GM12878 (cell line): ENCODE data around the gene SEC24D. TPM values are rescaled to one million over a fixed set of nuclear protein-coding genes. Genes with fewer than 3 reads are reported as not detected.

Source experiments
- ATAC-seq: fragments of 200-7000 bp; cut with Tn5 transposase; 3 replicates; pipeline ENCODE4 v1.9.1; 2020; ENCODE audit warnings: mild to moderate bottlenecking, moderate library complexity
- BruUV-seq: library from RNA; stranded (reverse); fragments of 400-500 nt; replicated peaks from 2 replicates; lab custom pipeline; 2021; lab: Mats Ljungman, UMichigan
- CTCF ChIA-PET: fragments of 300-600 bp; sonication (Branson Sonifier 250); formaldehyde crosslinking; extraction: SDS; loops from one replicate; lab custom pipeline; 2021; ENCODE audit warnings: inconsistent platforms; lab: Yijun Ruan, JAX
- POLR2A ChIA-PET: fragments of 350-600 bp; formaldehyde crosslinking; extraction: SDS; loops from one replicate; lab custom pipeline; 2021; ENCODE audit warnings: inconsistent platforms; lab: Charles Lee
- RAD21 ChIA-PET: fragments of 300-600 bp; sonication (Branson Sonifier 250); formaldehyde crosslinking; loops from one replicate; lab custom pipeline; 2023; ENCODE audit warnings: antibody characterized with exemption; ENCODE audit not compliant: unreplicated experiment; lab: Charles Lee
- SMC1A ChIA-PET: fragments of 300-600 bp; sonication (Branson Sonifier 250); formaldehyde crosslinking; loops from one replicate; lab custom pipeline; 2023; ENCODE audit not compliant: unreplicated experiment, uncharacterized antibody; lab: Charles Lee
- DNase-seq: peaks from one replicate; pipeline ENCODE4 v3.0.0-alpha.2; 2011; ENCODE audit warnings: low read depth, low spot score
- FAIRE-seq: peaks from 3 replicates; lab custom pipeline; 2011; peaks lifted over from hg19 to GRCh38; lab: Jason Lieb, UNC
- H2AFZ ChIP-seq: 2 replicates; pipeline ENCODE4 v1.6.0; 2011; ENCODE audit warnings: low read depth, low read length, control low read depth; ENCODE audit not compliant: control insufficient read depth
- H3K27ac ChIP-seq: 2 replicates; pipeline ENCODE4 v1.5.1; 2011; ENCODE audit warnings: control low read depth; ENCODE audit not compliant: control insufficient read depth, insufficient read depth
- H3K27me3 ChIP-seq, 2 experiments: replicated peaks in 1 of 2; 2 replicates each; pipeline versions ENCODE4 v1.6.0 to v1.6.1; 2011; ENCODE audit warnings: low read length in 1 of 2; ENCODE audit not compliant: control insufficient read depth in 2 of 2, insufficient read depth in 2 of 2
- H3K36me3 ChIP-seq, 2 experiments: 2 replicates each; pipeline ENCODE4 v1.5.1; 2011; ENCODE audit warnings: low read length in 1 of 2; ENCODE audit not compliant: control insufficient read depth in 2 of 2, insufficient read depth in 2 of 2
- H3K4me1 ChIP-seq: 2 replicates; pipeline ENCODE4 v1.6.1; 2011; ENCODE audit warnings: mild to moderate bottlenecking, low read length, moderate library complexity, mixed read lengths; ENCODE audit not compliant: control insufficient read depth, insufficient read depth
- H3K4me2 ChIP-seq: 2 replicates; pipeline ENCODE4 v1.6.0; 2011; ENCODE audit warnings: control low read depth; ENCODE audit not compliant: control insufficient read depth, insufficient read depth
- H3K4me3 ChIP-seq: fragments of 200-600 bp; sonication (generic); 2 replicates; pipeline ENCODE4 v1.5.1; 2016
- H3K79me2 ChIP-seq: 2 replicates; pipeline ENCODE4 v1.6.0; 2011; ENCODE audit warnings: low read length; ENCODE audit not compliant: control insufficient read depth, insufficient read depth
- H3K9ac ChIP-seq: 2 replicates; pipeline ENCODE4 v1.8.0; 2011; ENCODE audit warnings: low read length, control low read depth, mixed read lengths; ENCODE audit not compliant: control insufficient read depth, insufficient read depth
- H3K9me3 ChIP-seq: replicated peaks from 3 replicates; pipeline ENCODE4 v1.5.1; 2011; ENCODE audit warnings: mild to moderate bottlenecking, low read length; ENCODE audit not compliant: control insufficient read depth, insufficient read depth
- H4K20me1 ChIP-seq: 2 replicates; pipeline ENCODE4 v1.6.0; 2011; ENCODE audit not compliant: control insufficient read depth, insufficient read depth
- CHD2 ChIP-seq: IDR thresholded peaks from 2 replicates; pipeline ENCODE4 v1.6.1; 2011; ENCODE audit warnings: low read depth, low read length, improper control_type of control experiment, borderline replicate concordance
- FOXM1 ChIP-seq: IDR thresholded peaks from 2 replicates; pipeline ENCODE4 v1.6.1; 2012; ENCODE audit warnings: low read depth, mild to moderate bottlenecking, inconsistent platforms, low read length, moderate library complexity
- GABPA ChIP-seq: IDR thresholded peaks from 2 replicates; pipeline ENCODE4 v1.6.1; 2014; ENCODE audit warnings: antibody characterized with exemption, low read depth, mild to moderate bottlenecking, inconsistent platforms
- MEF2A ChIP-seq: IDR thresholded peaks from 2 replicates; pipeline ENCODE4 v1.6.1; 2011; ENCODE audit warnings: low read depth, mild to moderate bottlenecking, low read length, moderate library complexity; ENCODE audit not compliant: insufficient read depth
- MTA2 ChIP-seq: fragments of 450-650 bp; IDR thresholded peaks from 2 replicates; pipeline ENCODE4 v1.6.1; 2016; ENCODE audit warnings: low read depth, mild to moderate bottlenecking, moderate library complexity
- MTA3 ChIP-seq: IDR thresholded peaks from 2 replicates; pipeline ENCODE4 v1.6.1; 2012; ENCODE audit warnings: low read length, inconsistent platforms, borderline replicate concordance
- RAD21 ChIP-seq: IDR thresholded peaks from 2 replicates; pipeline ENCODE4 v1.6.1; 2011; ENCODE audit warnings: mild to moderate bottlenecking, low read depth, low read length, moderate library complexity; ENCODE audit not compliant: insufficient read depth
- RAD51 ChIP-seq: fragments of 450-650 bp; IDR thresholded peaks from 2 replicates; pipeline ENCODE4 v1.6.1; 2016; ENCODE audit warnings: moderate library complexity, mild to moderate bottlenecking, inconsistent platforms
- SKIL ChIP-seq: fragments of 450-650 bp; IDR thresholded peaks from 2 replicates; pipeline ENCODE4 v1.6.1; 2017; ENCODE audit warnings: mild to moderate bottlenecking, low read depth, inconsistent platforms; ENCODE audit not compliant: poor library complexity, severe bottlenecking
- SMC3 ChIP-seq: IDR thresholded peaks from 2 replicates; pipeline ENCODE4 v1.6.1; 2011; ENCODE audit warnings: low read length, improper control_type of control experiment, borderline replicate concordance
- SUPT20H ChIP-seq: IDR thresholded peaks from 2 replicates; pipeline ENCODE4 v1.6.1; 2011; ENCODE audit warnings: low read depth, mild to moderate bottlenecking, low read length, moderate library complexity, borderline replicate concordance; ENCODE audit not compliant: control insufficient read depth
- WGBS: methylation state at CpG from one replicate; pipeline ENCODE4 v1.1.6; 2016; ENCODE audit warnings: low lambda C conversion rate; ENCODE audit not compliant: insufficient replicate concordance, insufficient coverage; ENCODE audit errors: missing lambda C conversion rate; 5-methylcytosine and 5-hydroxymethylcytosine counted together
- in situ Hi-C: fragments of 300-500 bp; cut with MboI; formaldehyde crosslinking; loops from 9 replicates; pipeline ENCODE4 v1.14.3; 2018; ENCODE audit warnings: mixed read lengths
- intact Hi-C: fragments of 100-400 bp; cut with micrococcal nuclease; formaldehyde crosslinking; loops from one replicate; pipeline ENCODE4 v1.14.2; 2022; ENCODE audit not compliant: unreplicated experiment
- polyA plus RNA-seq, 11 experiments: library from polyadenylated mRNA; depleted of rRNA in 4 of 11; unstranded in 6 of 11; stranded (reverse) in 5 of 11; fragments of >200 nt; fragmentation: Nextera tagmentation in 4 of 11; fragmentation: Illumina TruSeq in 1 of 11; extraction: Ambion mirVana in 4 of 11; extraction: Trizol in 1 of 11; gene quantifications; 1 replicate in 1 of 11; 2 replicates in 10 of 11; pipeline versions ENCODE4 v1.2.1 to v1.2.3, GENCODE V29; 2011 to 2016; ENCODE audit warnings: inconsistent platforms in 2 of 11, missing spikeins in 2 of 11, low read depth in 1 of 11
- total RNA-seq, 4 experiments: library from RNA; depleted of rRNA in 3 of 4; stranded (reverse); fragments of >200 nt in 3 of 4; fragmentation: Illumina TruSeq in 1 of 4; extraction: Trizol in 1 of 4; gene quantifications; 2 replicates each; pipeline versions ENCODE4 v1.2.1 to v1.2.3, GENCODE V29; 2013 to 2021
- TF ChIP-seq, protein P1 (sequence below), 3 experiments: IDR thresholded peaks in 2 of 3; conservative IDR thresholded peaks in 1 of 3; 2 replicates each; pipeline ENCODE4 v1.5.1; 2011; ENCODE audit warnings: low read depth in 3 of 3, low read length in 3 of 3, mild to moderate bottlenecking in 3 of 3, control low read depth in 2 of 3, moderate library complexity in 2 of 3, inconsistent platforms in 1 of 3, mixed read lengths in 1 of 3; ENCODE audit not compliant: control insufficient read depth in 2 of 3, insufficient read depth in 1 of 3; ENCODE audit errors: extremely low read depth in 1 of 3
- TF ChIP-seq, protein P2 (sequence below): fragments of 450-650 bp; IDR thresholded peaks from 2 replicates; pipeline ENCODE4 v1.6.1; 2014; ENCODE audit warnings: mild to moderate bottlenecking
- TF ChIP-seq, protein P3 (sequence below): fragments of 450-650 bp; IDR thresholded peaks from 2 replicates; pipeline ENCODE4 v1.6.1; 2018; ENCODE audit warnings: borderline replicate concordance, mild to moderate bottlenecking; ENCODE audit not compliant: partially characterized antibody

SEC24D gene
- total and polyA plus RNA-seq, 10 of the 15 experiments (the other 5 are each of a cell fraction or from before 2014, with no cell fraction given), result 12.8 to 61.9 (median 25.6) TPM

DNA sequence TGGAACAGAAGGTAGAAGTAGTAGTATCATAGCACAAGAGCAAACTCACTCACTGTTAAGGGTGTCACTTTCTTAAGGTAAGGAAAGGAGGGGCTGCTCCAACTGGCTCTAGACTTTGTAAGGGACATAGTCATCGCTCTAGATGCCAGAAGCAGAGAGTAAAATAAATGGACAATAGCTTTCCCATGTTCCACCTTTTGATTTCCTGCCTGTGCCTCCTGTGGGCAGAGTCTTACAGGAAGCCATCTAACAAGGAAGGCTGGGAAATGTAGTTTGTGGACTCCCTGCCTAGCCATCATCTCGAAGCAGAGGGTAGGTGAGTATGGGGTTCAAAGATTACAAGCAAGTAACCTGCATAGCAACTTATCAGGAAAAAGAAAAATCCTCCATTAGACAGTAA is 152.4 kb downstream of the SEC24D start (continued):
- no peak for TF ChIP-seq SKIL
- no peak for TF ChIP-seq RAD51
- no peak for TF ChIP-seq MEF2A
- no peak for TF ChIP-seq MTA2
- TF ChIP-seq MTA3, result no peak
- peak; percentile 78 for TF ChIP-seq GABPA

DNA sequence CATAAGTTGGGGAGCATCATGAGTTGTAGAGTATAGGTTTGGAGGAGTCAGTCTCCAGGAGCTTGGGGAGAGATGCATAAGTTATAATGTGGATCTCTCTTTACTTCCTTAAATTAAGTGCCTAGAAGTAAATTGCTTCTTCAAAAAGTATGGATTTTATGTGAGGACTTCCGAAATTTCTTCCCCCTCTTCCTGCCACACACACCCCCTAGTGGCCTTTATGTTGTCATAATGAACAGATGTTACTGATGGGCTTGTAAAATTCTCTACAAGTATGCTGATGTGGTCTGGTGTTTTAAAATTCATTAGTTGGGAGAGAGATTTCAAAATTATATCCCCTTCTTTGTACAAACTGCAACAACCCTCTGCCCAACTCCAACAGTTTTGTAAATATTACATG is 153.0 kb downstream of the SEC24D start:
- Histone ChIP-seq H4K20me1 (peaks cover 2% of the 10 kb centered on the region; the same call in 1 of the 2 replicates), H3K27ac (no peak overlapping the region), H3K79me2 (peaks cover 23% of the 10 kb centered on the region), H2AFZ (peak overlapping the region; percentile 66), H3K4me2 (no peak overlapping the region), H3K36me3 (no peaks in the 10 kb centered on the region; a peak in 1 of 4 replicates), H3K4me1 (peaks cover 6% of the 10 kb centered on the region; the same call in 1 of the 2 replicates), H3K9me3 (no peaks in the 10 kb centered on the region; the same call in 2 of the 3 replicates), H3K27me3 (no peaks in the 10 kb centered on the region), H3K9ac (no peak overlapping the region), H3K4me3 (no peak overlapping the region)
- intact Hi-C loops, result no loop called here
- FAIRE-seq (no peak), ATAC-seq (no peak), DNase-seq (no peak)
- ChIA-PET SMC1A (interaction anchor here (1.5 kb wide), 1 partner anchor 12 kb away, joined by 3 read pairs; no protein-coding TSS in a partner anchor), POLR2A (interaction anchor here (0.7 kb wide), 1 partner anchor 401 kb away, joined by 4 read pairs; no protein-coding TSS in a partner anchor), CTCF (interaction anchor here (1.0 kb wide), 1 partner anchor 11 kb away, joined by 3 read pairs; no protein-coding TSS in a partner anchor), RAD21 (no interaction called here)
- in situ Hi-C loops, result loop anchor here (10.0 kb wide), 1 partner anchor 398 kb away; no protein-coding TSS in a partner anchor
- no TSS peak for BruUV-seq
- 0% methylated on average over 1 of the region's 1 CpG for WGBS
- TF ChIP-seq, protein P1, sequence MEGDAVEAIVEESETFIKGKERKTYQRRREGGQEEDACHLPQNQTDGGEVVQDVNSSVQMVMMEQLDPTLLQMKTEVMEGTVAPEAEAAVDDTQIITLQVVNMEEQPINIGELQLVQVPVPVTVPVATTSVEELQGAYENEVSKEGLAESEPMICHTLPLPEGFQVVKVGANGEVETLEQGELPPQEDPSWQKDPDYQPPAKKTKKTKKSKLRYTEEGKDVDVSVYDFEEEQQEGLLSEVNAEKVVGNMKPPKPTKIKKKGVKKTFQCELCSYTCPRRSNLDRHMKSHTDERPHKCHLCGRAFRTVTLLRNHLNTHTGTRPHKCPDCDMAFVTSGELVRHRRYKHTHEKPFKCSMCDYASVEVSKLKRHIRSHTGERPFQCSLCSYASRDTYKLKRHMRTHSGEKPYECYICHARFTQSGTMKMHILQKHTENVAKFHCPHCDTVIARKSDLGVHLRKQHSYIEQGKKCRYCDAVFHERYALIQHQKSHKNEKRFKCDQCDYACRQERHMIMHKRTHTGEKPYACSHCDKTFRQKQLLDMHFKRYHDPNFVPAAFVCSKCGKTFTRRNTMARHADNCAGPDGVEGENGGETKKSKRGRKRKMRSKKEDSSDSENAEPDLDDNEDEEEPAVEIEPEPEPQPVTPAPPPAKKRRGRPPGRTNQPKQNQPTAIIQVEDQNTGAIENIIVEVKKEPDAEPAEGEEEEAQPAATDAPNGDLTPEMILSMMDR (IDR thresholded peaks at IDR 0.05 in 2 of 3, conservative IDR thresholded peaks at IDR 0.05 in 1 of 3; ENCODE audit: control insufficient read depth in 2 of 3, extremely low read depth in 1 of 3, insufficient read depth in 1 of 3, low read depth in 3 of 3, low read length in 3 of 3), result peak; percentile 22 to 42 (median 30); a peak in 4 of 6 replicates
- TF ChIP-seq, protein P2, sequence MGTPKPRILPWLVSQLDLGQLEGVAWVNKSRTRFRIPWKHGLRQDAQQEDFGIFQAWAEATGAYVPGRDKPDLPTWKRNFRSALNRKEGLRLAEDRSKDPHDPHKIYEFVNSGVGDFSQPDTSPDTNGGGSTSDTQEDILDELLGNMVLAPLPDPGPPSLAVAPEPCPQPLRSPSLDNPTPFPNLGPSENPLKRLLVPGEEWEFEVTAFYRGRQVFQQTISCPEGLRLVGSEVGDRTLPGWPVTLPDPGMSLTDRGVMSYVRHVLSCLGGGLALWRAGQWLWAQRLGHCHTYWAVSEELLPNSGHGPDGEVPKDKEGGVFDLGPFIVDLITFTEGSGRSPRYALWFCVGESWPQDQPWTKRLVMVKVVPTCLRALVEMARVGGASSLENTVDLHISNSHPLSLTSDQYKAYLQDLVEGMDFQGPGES, result no peak
- TF ChIP-seq SMC3 (peak; percentile 29; the same call in 1 of the 2 replicates), SUPT20H (no peak), CHD2 (no peak), RAD21 (peak; percentile 33; the same call in 1 of the 2 replicates), FOXM1 (no peak)
- TF ChIP-seq, protein P3, sequence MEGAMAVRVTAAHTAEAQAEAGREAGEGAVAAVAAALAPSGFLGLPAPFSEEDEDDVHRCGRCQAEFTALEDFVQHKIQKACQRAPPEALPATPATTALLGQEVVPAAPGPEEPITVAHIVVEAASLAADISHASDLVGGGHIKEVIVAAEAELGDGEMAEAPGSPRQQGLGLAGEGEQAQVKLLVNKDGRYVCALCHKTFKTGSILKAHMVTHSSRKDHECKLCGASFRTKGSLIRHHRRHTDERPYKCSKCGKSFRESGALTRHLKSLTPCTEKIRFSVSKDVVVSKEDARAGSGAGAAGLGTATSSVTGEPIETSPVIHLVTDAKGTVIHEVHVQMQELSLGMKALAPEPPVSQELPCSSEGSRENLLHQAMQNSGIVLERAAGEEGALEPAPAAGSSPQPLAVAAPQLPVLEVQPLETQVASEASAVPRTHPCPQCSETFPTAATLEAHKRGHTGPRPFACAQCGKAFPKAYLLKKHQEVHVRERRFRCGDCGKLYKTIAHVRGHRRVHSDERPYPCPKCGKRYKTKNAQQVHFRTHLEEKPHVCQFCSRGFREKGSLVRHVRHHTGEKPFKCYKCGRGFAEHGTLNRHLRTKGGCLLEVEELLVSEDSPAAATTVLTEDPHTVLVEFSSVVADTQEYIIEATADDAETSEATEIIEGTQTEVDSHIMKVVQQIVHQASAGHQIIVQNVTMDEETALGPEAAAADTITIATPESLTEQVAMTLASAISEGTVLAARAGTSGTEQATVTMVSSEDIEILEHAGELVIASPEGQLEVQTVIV, result no peak
